Upper lobe of left lung (tissue), 6 donors: ENCODE results near the gene LRTM2. TPM values are rescaled to one million over a fixed set of nuclear protein-coding genes. Genes with fewer than 3 reads are reported as not detected.

ENCODE experiments used
- ATAC-seq, 2 donors: fragments of 200-7000 bp; cut with Tn5 transposase; one replicate each; pipeline ENCODE4 v1.9.1; 2022; ENCODE audit warnings: mild to moderate bottlenecking in 2 of 2, moderate library complexity in 2 of 2; ENCODE audit not compliant: low FRiP score in 2 of 2
- DNase-seq, 2 donors: peaks; one replicate each; pipeline ENCODE4 v3.0.0-alpha.2; 2019 to 2020
- H3K27ac ChIP-seq, 4 donors: fragments of 200-600 bp; sonication (generic); one replicate each; pipeline ENCODE4 v1.5.1; 2016 to 2019
- H3K27me3 ChIP-seq, 4 donors: fragments of 200-600 bp; sonication (generic); one replicate each; pipeline ENCODE4 v1.5.1; 2017 to 2019
- H3K36me3 ChIP-seq, 4 donors: fragments of 200-600 bp; sonication (generic); one replicate each; pipeline ENCODE4 v1.5.1; 2016 to 2019
- H3K4me1 ChIP-seq, 4 donors: fragments of 200-600 bp; sonication (generic); one replicate each; pipeline ENCODE4 v1.5.1; 2018 to 2019
- H3K4me3 ChIP-seq, 4 donors: fragments of 200-600 bp; sonication (generic); one replicate each; pipeline ENCODE4 v1.5.1; 2017 to 2019; ENCODE audit warnings: mild to moderate bottlenecking in 2 of 4, moderate library complexity in 1 of 4
- H3K9me3 ChIP-seq, 4 donors: fragments of 200-600 bp; sonication (generic); one replicate each; pipeline ENCODE4 v1.5.1; 2018 to 2019
- EP300 ChIP-seq, 4 donors: sonication (generic); formaldehyde crosslinking; IDR thresholded peaks; one replicate each; pipeline ENCODE4 v1.5.1; 2017; ENCODE audit warnings: antibody characterized with exemption in 4 of 4, control low read depth in 2 of 4
- POLR2A ChIP-seq, 4 donors: fragments of 450-650 bp; IDR thresholded peaks; one replicate each; pipeline ENCODE4 v1.5.1; 2016 to 2017; ENCODE audit warnings: antibody characterized with exemption in 4 of 4, mild to moderate bottlenecking in 2 of 4
- POLR2AphosphoS5 ChIP-seq, 2 donors: sonication (generic); formaldehyde crosslinking; IDR thresholded peaks; one replicate each; pipeline ENCODE4 v1.5.1; 2017; ENCODE audit warnings: antibody characterized with exemption in 2 of 2
- WGBS, 2 donors: methylation state at CpG; one replicate each; pipeline ENCODE4 v1.1.5; 2017 to 2018; 5-methylcytosine and 5-hydroxymethylcytosine counted together
- total RNA-seq, 6 donors: library from RNA; depleted of rRNA in 4 of 6; stranded (reverse); fragments of >200 nt in 4 of 6; gene quantifications; one replicate each; pipeline versions ENCODE4 v1.1.0 to v1.2.1, GENCODE V29; 2016 to 2021
- TF ChIP-seq, protein P1 (sequence below), 6 experiments: fragments of 450-650 bp in 4 of 6; fragments of 200-600 bp in 2 of 6; sonication (generic) in 2 of 6; IDR thresholded peaks; one replicate each; pipeline ENCODE4 v1.5.1; 2016 to 2019; ENCODE audit warnings: antibody characterized with exemption in 6 of 6
- donor health status: DM: no; HTN: no; CAD: no; lungs with moderate emphysema.
- donor health status: DM: no; HTN: yes; CAD: no; lungs with severe emphysema.

Gene LRTM2
- total RNA-seq, 6 donors from 2014 or later: not detected

GRCh38 chr12:1819050-1819449, 1.3 kb upstream of the LRTM2 start:
- TF ChIP-seq POLR2AphosphoS5 (IDR thresholded peaks at IDR 0.05) (no peak), POLR2A (IDR thresholded peaks at IDR 0.05) (no peak), EP300 (IDR thresholded peaks at IDR 0.05) (no peak)
- TF ChIP-seq, protein P1, sequence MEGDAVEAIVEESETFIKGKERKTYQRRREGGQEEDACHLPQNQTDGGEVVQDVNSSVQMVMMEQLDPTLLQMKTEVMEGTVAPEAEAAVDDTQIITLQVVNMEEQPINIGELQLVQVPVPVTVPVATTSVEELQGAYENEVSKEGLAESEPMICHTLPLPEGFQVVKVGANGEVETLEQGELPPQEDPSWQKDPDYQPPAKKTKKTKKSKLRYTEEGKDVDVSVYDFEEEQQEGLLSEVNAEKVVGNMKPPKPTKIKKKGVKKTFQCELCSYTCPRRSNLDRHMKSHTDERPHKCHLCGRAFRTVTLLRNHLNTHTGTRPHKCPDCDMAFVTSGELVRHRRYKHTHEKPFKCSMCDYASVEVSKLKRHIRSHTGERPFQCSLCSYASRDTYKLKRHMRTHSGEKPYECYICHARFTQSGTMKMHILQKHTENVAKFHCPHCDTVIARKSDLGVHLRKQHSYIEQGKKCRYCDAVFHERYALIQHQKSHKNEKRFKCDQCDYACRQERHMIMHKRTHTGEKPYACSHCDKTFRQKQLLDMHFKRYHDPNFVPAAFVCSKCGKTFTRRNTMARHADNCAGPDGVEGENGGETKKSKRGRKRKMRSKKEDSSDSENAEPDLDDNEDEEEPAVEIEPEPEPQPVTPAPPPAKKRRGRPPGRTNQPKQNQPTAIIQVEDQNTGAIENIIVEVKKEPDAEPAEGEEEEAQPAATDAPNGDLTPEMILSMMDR (IDR thresholded peaks at IDR 0.05): no peak
- H3K4me1 ChIP-seq: peaks cover 0 to 4% (median 0%) of the 10 kb centered on the region in 4 donors
- no peak overlapping the region for H3K27ac ChIP-seq
- WGBS, 2 donors: 62 to 65% methylated on average over 9 of the region's 9 CpGs
- H3K4me3 ChIP-seq: no peak overlapping the region
- H3K27me3 ChIP-seq: peaks cover 0 to 18% (median 2%) of the 10 kb centered on the region in 4 donors
- ATAC-seq (no peak), DNase-seq (no peak)
- no peaks in the 10 kb centered on the region for H3K36me3 ChIP-seq
- no peaks in the 10 kb centered on the region for H3K9me3 ChIP-seq

DNA sequence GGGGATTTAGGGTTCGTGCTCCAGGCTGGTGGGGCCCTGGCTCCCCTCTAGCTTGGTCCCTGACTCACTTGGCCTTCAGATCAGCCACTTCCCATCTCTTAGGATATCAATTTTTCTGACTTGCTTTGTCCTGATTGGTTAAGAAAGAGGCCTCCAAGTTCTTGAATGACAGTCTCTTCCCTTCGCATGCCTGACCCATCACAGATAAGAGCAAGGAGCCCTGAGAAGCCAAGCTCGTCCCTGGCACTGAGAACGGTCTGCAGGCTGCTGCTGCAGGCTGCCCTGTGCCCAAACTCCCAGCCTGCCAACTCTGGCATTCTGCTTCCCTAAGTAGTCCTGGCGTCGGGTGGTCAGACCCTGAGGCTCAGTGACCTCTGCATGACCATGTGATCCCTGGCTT, 794 bp upstream of the LRTM2 start:
- H3K4me1 ChIP-seq: peaks cover 0 to 4% (median 0%) of the 10 kb centered on the region in 4 donors
- H3K9me3 ChIP-seq: no peaks in the 10 kb centered on the region
- DNase-seq (no peak), ATAC-seq (no peak)
- peaks cover 0 to 18% (median 2%) of the 10 kb centered on the region in 4 donors for H3K27me3 ChIP-seq
- TF ChIP-seq POLR2A (IDR thresholded peaks at IDR 0.05) (no peak), POLR2AphosphoS5 (IDR thresholded peaks at IDR 0.05) (no peak)
- TF ChIP-seq, protein P1 (IDR thresholded peaks at IDR 0.05): no peak
- H3K4me3 ChIP-seq: no peak overlapping the region
- H3K27ac ChIP-seq: no peak overlapping the region
- 48 to 49% methylated on average over 4 to 6 of the region's 6 CpGs for WGBS, 2 donors
- H3K36me3 ChIP-seq: no peaks in the 10 kb centered on the region

DNA sequence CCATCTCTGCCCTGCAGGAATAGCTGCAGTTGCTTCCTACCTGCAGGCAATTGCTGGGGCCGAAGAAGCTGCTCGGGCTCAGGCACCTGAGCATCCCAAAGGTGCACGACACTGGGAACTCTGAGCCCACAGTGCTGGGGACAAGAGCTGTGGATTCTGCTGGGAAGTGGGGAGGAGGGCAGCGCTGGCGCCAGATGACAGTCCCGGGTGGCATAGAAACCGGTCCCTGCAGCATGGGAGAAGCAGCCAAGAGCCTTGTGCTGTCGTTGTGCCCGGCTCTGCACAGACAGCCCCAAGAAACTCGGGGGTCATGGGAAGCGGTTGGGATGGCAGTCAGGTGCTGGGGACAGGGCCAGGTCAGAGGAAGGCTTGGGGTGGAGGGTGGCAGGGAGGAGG, 529 bp downstream of the LRTM2 start:
- Histone ChIP-seq H3K27me3 (peaks cover 0 to 18% (median 2%) of the 10 kb centered on the region in 4 donors), H3K36me3 (no peaks in the 10 kb centered on the region), H3K27ac (no peak overlapping the region), H3K4me3 (no peak overlapping the region), H3K4me1 (peaks cover 0 to 4% (median 0%) of the 10 kb centered on the region in 4 donors), H3K9me3 (no peaks in the 10 kb centered on the region)
- WGBS, 2 donors: 70 to 74% methylated on average over 6 to 11 of the region's 11 CpGs
- DNase-seq (no peak), ATAC-seq (no peak)
- TF ChIP-seq, protein P1 (IDR thresholded peaks at IDR 0.05): no peak
- no peak for TF ChIP-seq POLR2AphosphoS5 (IDR thresholded peaks at IDR 0.05)

- TF ChIP-seq EP300 (IDR thresholded peaks at IDR 0.05) (no peak), POLR2AphosphoS5 (IDR thresholded peaks at IDR 0.05) (no peak), POLR2A (IDR thresholded peaks at IDR 0.05) (no peak)
- TF ChIP-seq, protein P1 (IDR thresholded peaks at IDR 0.05): no peak
- no peak for DNase-seq
- no peak for ATAC-seq
Observed at GRCh38 chr12:1821805-1822204, 1.4 kb downstream of the LRTM2 start.

DNA sequence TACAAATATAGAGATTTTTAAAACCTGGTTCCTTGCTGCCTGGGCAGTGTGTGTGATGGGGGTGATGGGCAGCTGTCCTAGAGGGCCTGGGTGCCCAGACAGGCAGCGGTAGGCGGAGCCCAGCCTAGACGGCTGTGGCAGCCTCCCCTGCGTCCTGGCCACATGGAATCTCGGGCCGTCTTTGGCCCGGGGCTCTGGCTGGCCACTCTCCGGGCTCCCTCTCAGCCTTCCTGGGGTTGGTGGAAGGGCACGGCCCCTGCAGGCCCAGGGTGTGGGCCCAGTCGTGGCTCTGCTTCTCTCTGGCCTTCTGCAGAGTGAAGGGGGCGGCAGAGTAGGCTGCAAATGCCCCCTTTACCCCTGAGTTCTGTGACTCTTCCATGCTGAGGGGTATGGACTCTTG, 2.3 kb downstream of the LRTM2 start:
- ATAC-seq: no peak

More at GRCh38 chr12:1821805-1822204, 1.4 kb downstream of the LRTM2 start:
- Histone ChIP-seq H3K9me3 (no peaks in the 10 kb centered on the region), H3K4me3 (no peak overlapping the region), H3K36me3 (no peaks in the 10 kb centered on the region), H3K4me1 (peaks cover 0 to 4% (median 0%) of the 10 kb centered on the region in 4 donors), H3K27me3 (peaks cover 0 to 18% (median 2%) of the 10 kb centered on the region in 4 donors), H3K27ac (no peak overlapping the region)
- WGBS, 2 donors: 23 to 41% methylated on average over 4 to 12 of the region's 12 CpGs

More for the DNA sequence above, 2.3 kb downstream of the LRTM2 start:
- Histone ChIP-seq H3K4me1 (peaks cover 0 to 4% (median 0%) of the 10 kb centered on the region in 4 donors), H3K9me3 (no peaks in the 10 kb centered on the region), H3K36me3 (no peaks in the 10 kb centered on the region), H3K27me3 (peaks cover 0 to 18% (median 2%) of the 10 kb centered on the region in 4 donors), H3K27ac (no peak overlapping the region), H3K4me3 (no peak overlapping the region)
- TF ChIP-seq EP300 (IDR thresholded peaks at IDR 0.05): no peak
- no peak for TF ChIP-seq POLR2AphosphoS5 (IDR thresholded peaks at IDR 0.05)
- TF ChIP-seq POLR2A (IDR thresholded peaks at IDR 0.05): no peak
- TF ChIP-seq, protein P1 (IDR thresholded peaks at IDR 0.05): no peak
- WGBS, 2 donors: 70 to 77% methylated on average over 6 to 11 of the region's 11 CpGs
- no peak for DNase-seq
